ENCODE data around the gene MFSD6L. TPM values are rescaled to one million over a fixed set of nuclear protein-coding genes. Genes with fewer than 3 reads are reported as not detected.
A peak's percentile ranks its signal among the peaks of the same experiment; 100 is the strongest.

Gene MFSD6L
- total RNA-seq, 4 donors from 2014 or later: 0.26 to 1.0 (median 0.65) TPM

DNA sequence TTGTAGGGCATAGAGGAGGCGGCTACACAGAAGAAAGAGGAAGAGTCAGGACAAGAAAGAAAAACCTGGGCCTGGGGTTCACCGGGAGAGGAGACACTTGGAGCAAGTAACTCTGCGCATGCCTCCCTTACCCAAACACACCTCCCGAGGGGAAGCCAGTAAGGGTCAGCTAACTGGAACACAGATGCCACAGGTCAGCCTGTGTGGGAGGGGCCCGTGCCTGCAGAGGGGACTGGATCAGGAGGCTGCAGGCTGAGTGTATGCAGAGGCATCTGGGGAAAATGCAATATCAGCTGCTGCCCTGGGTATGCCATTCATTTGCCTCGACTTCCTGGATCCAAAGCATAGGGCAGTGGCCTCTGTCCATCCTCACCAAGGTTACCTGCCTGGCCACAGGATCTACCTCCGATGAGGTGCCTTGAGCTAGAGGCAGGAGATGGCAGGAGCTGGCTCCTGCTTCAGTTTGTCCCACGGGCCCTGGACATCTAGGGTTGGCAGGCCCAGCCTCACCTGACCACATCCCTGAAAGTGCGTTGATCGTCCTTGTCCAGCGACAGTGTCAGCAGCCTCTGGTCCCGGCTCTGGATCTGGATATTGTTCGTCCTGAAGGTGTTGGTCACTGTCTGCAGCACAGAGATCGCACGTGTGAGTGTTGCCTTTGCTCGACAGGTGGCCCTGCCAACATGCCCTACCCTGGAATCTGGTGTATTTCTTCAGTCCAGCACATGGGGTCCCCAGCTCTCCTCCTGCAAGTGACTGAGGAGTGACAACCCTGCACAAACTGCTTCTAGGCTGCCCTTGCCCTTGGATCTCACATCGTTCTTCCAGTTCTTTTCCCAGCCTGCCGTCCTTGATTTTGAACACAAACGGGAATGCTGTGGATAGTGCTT is 4.6 kb upstream of the MFSD6L start:
- Histone ChIP-seq H3K9me3 (no peaks in the 10 kb centered on the region), H3K27ac (no peak overlapping the region), H3K4me3 (no peak overlapping the region), H3K36me3 (no peaks in the 10 kb centered on the region), H3K27me3 (peaks cover 18% of the 10 kb centered on the region), H3K4me1 (peaks cover 12% of the 10 kb centered on the region)
- TF ChIP-seq EP300 (IDR thresholded peaks at IDR 0.05) (no peak), POLR2A (IDR thresholded peaks at IDR 0.05) (no peak), POLR2AphosphoS5 (IDR thresholded peaks at IDR 0.05) (no peak)
- TF ChIP-seq, protein P1, sequence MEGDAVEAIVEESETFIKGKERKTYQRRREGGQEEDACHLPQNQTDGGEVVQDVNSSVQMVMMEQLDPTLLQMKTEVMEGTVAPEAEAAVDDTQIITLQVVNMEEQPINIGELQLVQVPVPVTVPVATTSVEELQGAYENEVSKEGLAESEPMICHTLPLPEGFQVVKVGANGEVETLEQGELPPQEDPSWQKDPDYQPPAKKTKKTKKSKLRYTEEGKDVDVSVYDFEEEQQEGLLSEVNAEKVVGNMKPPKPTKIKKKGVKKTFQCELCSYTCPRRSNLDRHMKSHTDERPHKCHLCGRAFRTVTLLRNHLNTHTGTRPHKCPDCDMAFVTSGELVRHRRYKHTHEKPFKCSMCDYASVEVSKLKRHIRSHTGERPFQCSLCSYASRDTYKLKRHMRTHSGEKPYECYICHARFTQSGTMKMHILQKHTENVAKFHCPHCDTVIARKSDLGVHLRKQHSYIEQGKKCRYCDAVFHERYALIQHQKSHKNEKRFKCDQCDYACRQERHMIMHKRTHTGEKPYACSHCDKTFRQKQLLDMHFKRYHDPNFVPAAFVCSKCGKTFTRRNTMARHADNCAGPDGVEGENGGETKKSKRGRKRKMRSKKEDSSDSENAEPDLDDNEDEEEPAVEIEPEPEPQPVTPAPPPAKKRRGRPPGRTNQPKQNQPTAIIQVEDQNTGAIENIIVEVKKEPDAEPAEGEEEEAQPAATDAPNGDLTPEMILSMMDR (IDR thresholded peaks at IDR 0.05): no peak
- no peak for DNase-seq (ENCODE audit: low spot score in 2 of 2)
- WGBS: 86% methylated on average over 17 of the region's 19 CpGs

DNA sequence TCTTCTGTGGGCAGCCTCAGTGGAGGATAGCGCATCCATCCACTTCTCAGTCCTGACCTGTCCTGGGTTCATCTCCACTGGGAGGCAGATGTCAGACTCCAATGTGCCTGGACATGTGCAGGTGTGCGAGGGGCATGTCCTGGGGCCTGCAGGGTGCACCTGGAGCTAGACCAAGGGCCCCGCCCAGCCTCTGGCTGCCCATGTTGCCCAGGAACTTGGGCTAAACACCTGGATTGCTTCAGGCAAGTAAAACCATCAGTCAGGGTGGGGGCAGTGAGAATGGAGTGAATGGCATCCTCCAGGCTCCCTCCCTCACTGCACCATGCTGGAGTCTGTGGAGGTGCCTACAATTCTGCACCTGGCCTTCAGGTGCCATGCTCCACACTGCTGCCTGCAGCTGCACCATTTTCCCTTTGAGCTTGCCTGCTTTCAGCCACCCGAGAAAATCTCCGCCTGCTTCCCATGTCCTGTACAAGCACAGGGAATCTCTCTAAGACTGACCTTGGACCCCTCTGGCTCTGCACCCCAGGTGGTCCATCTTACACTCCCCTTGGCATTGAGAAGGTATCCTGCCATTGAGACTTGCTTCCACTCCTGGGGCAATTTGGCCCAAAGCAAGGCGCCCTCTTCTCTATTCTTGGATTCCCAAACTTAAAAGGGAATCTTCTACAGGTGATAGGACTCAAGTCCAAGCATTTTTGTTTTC is 2.1 kb upstream of the MFSD6L start:
- Histone ChIP-seq H3K4me3 (no peak overlapping the region), H3K36me3 (no peaks in the 10 kb centered on the region), H3K9me3 (no peaks in the 10 kb centered on the region), H3K4me1 (peaks cover 12% of the 10 kb centered on the region), H3K27ac (no peak overlapping the region), H3K27me3 (peaks cover 29% of the 10 kb centered on the region)
- TF ChIP-seq POLR2AphosphoS5 (IDR thresholded peaks at IDR 0.05): no peak
- TF ChIP-seq EP300 (IDR thresholded peaks at IDR 0.05): no peak
- TF ChIP-seq, protein P1 (IDR thresholded peaks at IDR 0.05): no peak
- no peak for TF ChIP-seq POLR2A (IDR thresholded peaks at IDR 0.05)
- WGBS: 72% methylated on average over 5 of the region's 6 CpGs
- no peak for DNase-seq (ENCODE audit: low spot score in 2 of 2)

DNA sequence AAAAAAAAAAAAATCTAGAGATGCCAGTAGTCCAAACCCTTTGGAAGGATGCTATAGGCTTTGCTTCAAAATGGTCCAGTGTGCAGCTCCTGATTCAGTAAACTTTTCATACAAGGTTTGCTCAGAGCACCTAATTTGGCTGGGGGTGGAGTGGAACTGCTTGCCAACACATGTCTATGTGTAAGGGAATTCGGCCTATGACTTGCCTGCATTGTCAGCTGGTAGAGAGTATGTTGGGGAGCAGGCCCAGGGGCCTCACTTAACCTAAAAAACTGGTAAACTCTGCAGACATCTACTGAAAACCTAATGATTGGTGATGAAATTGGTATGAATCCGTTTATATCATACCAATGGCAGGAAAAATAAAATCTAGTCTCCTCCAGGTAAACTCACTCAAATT is 1.5 kb upstream of the MFSD6L start:
- Histone ChIP-seq H3K27me3 (peaks cover 29% of the 10 kb centered on the region), H3K4me1 (peaks cover 12% of the 10 kb centered on the region), H3K27ac (no peak overlapping the region), H3K4me3 (no peak overlapping the region), H3K9me3 (no peaks in the 10 kb centered on the region), H3K36me3 (no peaks in the 10 kb centered on the region)
- no peak for DNase-seq (ENCODE audit: low spot score in 2 of 2)
- 49% methylated on average over 2 of the region's 2 CpGs for WGBS
- TF ChIP-seq, protein P1 (IDR thresholded peaks at IDR 0.05): no peak
- TF ChIP-seq EP300 (IDR thresholded peaks at IDR 0.05) (no peak), POLR2A (IDR thresholded peaks at IDR 0.05) (no peak), POLR2AphosphoS5 (IDR thresholded peaks at IDR 0.05) (no peak)

DNA sequence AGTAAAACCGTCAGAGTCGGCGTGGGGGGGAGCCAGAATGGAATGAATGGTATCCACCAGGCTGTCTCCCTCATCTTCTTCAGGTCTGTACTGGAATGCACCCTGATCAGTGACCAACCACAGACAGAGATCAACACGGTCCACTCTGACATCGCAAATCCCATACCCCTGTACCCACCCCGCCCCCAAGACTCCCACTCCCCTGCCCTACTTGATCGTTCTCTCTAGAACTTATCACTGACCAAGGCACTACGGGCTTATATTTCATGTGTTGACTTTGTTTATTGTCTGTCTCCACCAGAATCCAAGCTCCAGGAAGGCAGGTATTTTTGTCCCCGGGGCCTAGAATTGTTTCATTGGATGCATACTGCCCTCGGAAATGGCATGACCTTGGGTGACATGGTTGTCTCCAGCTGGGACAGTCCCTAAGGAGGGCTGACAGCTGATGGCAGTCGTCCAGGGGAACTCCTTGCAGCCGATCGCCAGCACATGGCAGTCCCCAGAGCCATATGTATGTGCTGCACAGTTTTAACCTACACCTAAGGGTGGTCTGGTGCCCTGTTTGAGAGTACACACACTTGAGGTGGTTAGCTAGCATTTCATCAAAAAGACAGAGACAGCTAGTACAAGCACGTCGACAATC is 526 bp upstream of the MFSD6L start:
- Histone ChIP-seq H3K36me3 (no peaks in the 10 kb centered on the region), H3K4me1 (peaks cover 12% of the 10 kb centered on the region), H3K27me3 (peaks cover 29% of the 10 kb centered on the region), H3K4me3 (peak overlapping the region; percentile 40), H3K9me3 (no peaks in the 10 kb centered on the region), H3K27ac (no peak overlapping the region)
- 66% methylated on average over 10 of the region's 15 CpGs for WGBS
- no peak for DNase-seq (ENCODE audit: low spot score in 2 of 2)
- TF ChIP-seq, protein P1 (IDR thresholded peaks at IDR 0.05): no peak
- TF ChIP-seq EP300 (IDR thresholded peaks at IDR 0.05) (no peak), POLR2AphosphoS5 (IDR thresholded peaks at IDR 0.05) (no peak), POLR2A (IDR thresholded peaks at IDR 0.05) (no peak)
